ENCODE data around the gene ZNF318.

The ZNF318 gene

DNA sequence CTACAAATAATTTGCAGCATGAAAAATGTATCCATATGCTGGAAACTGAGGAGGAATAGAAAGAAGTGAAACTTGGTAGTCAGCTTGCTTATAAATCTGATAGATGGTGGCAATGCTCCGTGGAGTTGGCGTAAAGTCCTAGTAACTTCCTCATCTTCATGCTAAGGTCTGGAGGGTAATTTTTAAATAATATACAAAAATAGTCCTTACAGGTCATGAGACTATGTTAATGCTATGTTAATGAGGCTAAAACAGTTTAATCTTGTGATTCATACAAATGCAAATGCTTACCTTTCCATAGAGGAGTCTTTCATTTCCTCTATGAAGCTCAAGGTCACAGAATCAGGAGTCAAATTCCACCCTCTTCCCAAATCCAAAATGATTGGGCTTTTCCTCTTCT, 51.4 kb downstream of the ZNF318 start:
- DNase-seq (ENCODE audit: low spot score) = no peak
- Histone ChIP-seq H3K4ac (ENCODE audit: low read length) (no peak overlapping the region), H3K4me1 (ENCODE audit: control insufficient read depth in 2 of 2, insufficient read depth in 1 of 2, low read depth in 1 of 2, low read length in 2 of 2) (peaks cover 0 to 2% of the 10 kb centered on the region in 2 donors), H2AFZ (ENCODE audit: low read length) (no peak overlapping the region), H3K4me2 (ENCODE audit: insufficient read depth, low read length, poor library complexity, severe bottlenecking) (no peak overlapping the region), H3K23ac (ENCODE audit: low read depth, low read length, poor library complexity) (no peak overlapping the region), H3K79me1 (ENCODE audit: low read depth, low read length) (no peaks in the 10 kb centered on the region), H3K14ac (ENCODE audit: low read length) (no peak overlapping the region), H2BK12ac (ENCODE audit: low read length) (no peak overlapping the region), H3K27ac (replicated peaks; ENCODE audit: low read length) (no peak overlapping the region), H3K18ac (ENCODE audit: low read length) (no peak overlapping the region), H2AK5ac (ENCODE audit: low read depth, low read length) (no peak overlapping the region), H2BK5ac (ENCODE audit: low read length) (no peak overlapping the region), H3K4me3 (ENCODE audit: low read length in 2 of 2) (no peak overlapping the region), H3K36me3 (replicated peaks in 1 of 2; ENCODE audit: control insufficient read depth in 2 of 2, insufficient read depth in 2 of 2, low read length in 2 of 2) (no peaks in the 10 kb centered on the region), H4K8ac (ENCODE audit: low read depth, low read length) (no peak overlapping the region), H4K91ac (ENCODE audit: low read depth, low read length, poor library complexity) (no peak overlapping the region), H3K9ac (ENCODE audit: low read depth, low read length, poor library complexity) (no peak overlapping the region), H2BK120ac (ENCODE audit: low read depth, low read length) (no peak overlapping the region), H2BK15ac (ENCODE audit: low read length) (no peak overlapping the region), H3K9me3 (replicated peaks in 1 of 2; ENCODE audit: control insufficient read depth in 2 of 2, insufficient read depth in 1 of 2, low read depth in 1 of 2, low read length in 2 of 2) (no peaks in the 10 kb centered on the region), H3K27me3 (ENCODE audit: control insufficient read depth in 3 of 3, insufficient read depth in 3 of 3, low read depth in 1 of 3, low read length in 3 of 3) (no peaks in the 10 kb centered on the region)
- WGBS, 2 donors (ENCODE audit: extremely low coverage in 2 of 2, insufficient read length in 2 of 2, insufficient replicate concordance in 1 of 2) = no CpG with 5 or more reads among the region's 2 CpGs

DNA sequence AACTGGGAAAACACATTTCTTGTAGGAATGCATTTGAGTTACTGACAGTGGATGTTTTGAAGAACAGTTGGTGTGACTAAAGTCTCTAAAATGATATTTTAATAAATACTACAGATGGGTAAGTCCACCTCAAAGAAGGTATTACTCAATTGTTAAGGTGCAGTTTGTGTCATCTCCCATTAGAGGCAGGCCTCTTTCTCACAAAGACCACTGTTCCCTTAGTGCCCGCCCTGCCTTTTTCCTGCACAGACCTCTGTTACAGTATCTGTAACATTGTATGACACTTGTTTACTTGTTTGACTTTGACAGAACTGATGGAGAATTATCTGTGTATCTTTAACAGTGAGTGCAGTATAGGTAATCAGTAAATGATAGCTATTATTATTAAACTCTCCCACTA, 55.6 kb downstream of the ZNF318 start:
- no peak overlapping the region for H3K14ac ChIP-seq (ENCODE audit: low read length)
- H3K4ac ChIP-seq (ENCODE audit: low read length) = no peak overlapping the region
- H3K27ac ChIP-seq (replicated peaks; ENCODE audit: low read length) = no peak overlapping the region
- H3K27me3 ChIP-seq (ENCODE audit: control insufficient read depth in 3 of 3, insufficient read depth in 3 of 3, low read depth in 1 of 3, low read length in 3 of 3) = peaks cover 0 to 13% (median 2%) of the 10 kb centered on the region in 3 experiments
- H3K9ac ChIP-seq (ENCODE audit: low read depth, low read length, poor library complexity) = no peak overlapping the region
- peaks cover 0 to 5% of the 10 kb centered on the region in 2 donors for H3K4me1 ChIP-seq (ENCODE audit: control insufficient read depth in 2 of 2, insufficient read depth in 1 of 2, low read depth in 1 of 2, low read length in 2 of 2)
- H2BK15ac ChIP-seq (ENCODE audit: low read length) = no peak overlapping the region
- no peak overlapping the region for H4K8ac ChIP-seq (ENCODE audit: low read depth, low read length)
- H2BK5ac ChIP-seq (ENCODE audit: low read length) = no peak overlapping the region
- no peak overlapping the region for H2BK120ac ChIP-seq (ENCODE audit: low read depth, low read length)
- no peaks in the 10 kb centered on the region for H3K79me1 ChIP-seq (ENCODE audit: low read depth, low read length)
- DNase-seq (ENCODE audit: low spot score) = no peak
- no peak overlapping the region for H4K91ac ChIP-seq (ENCODE audit: low read depth, low read length, poor library complexity)
- H3K36me3 ChIP-seq (replicated peaks in 1 of 2; ENCODE audit: control insufficient read depth in 2 of 2, insufficient read depth in 2 of 2, low read length in 2 of 2) = no peaks in the 10 kb centered on the region
- WGBS, 2 donors (ENCODE audit: extremely low coverage in 2 of 2, insufficient read length in 2 of 2, insufficient replicate concordance in 1 of 2) = no CpG with 5 or more reads among the region's 1 CpG
- no peak overlapping the region for H2BK12ac ChIP-seq (ENCODE audit: low read length)
- no peak overlapping the region for H2AK5ac ChIP-seq (ENCODE audit: low read depth, low read length)
- no peak overlapping the region for H3K4me2 ChIP-seq (ENCODE audit: insufficient read depth, low read length, poor library complexity, severe bottlenecking)
- H3K18ac ChIP-seq (ENCODE audit: low read length) = no peak overlapping the region
- no peak overlapping the region for H3K4me3 ChIP-seq (ENCODE audit: low read length in 2 of 2)
- H3K9me3 ChIP-seq (replicated peaks in 1 of 2; ENCODE audit: control insufficient read depth in 2 of 2, insufficient read depth in 1 of 2, low read depth in 1 of 2, low read length in 2 of 2) = no peaks in the 10 kb centered on the region
- no peak overlapping the region for H2AFZ ChIP-seq (ENCODE audit: low read length)
- H3K23ac ChIP-seq (ENCODE audit: low read depth, low read length, poor library complexity) = no peak overlapping the region

DNA sequence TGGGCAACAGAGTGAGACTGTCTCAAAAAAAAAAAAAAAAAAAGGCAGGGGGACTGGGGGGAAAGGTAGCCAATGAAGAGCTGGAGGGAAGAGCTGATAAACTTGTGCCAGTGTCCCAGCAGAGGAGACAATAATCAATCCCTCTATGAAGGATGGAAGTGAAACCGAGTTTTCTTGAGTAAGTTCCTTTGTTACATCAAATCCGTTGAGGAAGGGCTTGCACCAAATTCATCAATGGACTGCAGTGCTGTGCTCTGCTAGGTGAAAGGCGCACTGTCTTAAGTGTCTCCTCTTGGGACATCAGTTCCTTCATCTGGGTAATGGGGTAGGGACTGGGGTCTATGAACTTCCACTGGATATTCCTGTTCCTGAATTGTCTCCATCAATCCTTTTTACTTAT, 57.8 kb downstream of the ZNF318 start:
- H2AK5ac ChIP-seq (ENCODE audit: low read depth, low read length) = no peak overlapping the region
- no peak overlapping the region for H4K8ac ChIP-seq (ENCODE audit: low read depth, low read length)
- no peak for DNase-seq (ENCODE audit: low spot score)
- no peak overlapping the region for H3K14ac ChIP-seq (ENCODE audit: low read length)
- no peak overlapping the region for H3K23ac ChIP-seq (ENCODE audit: low read depth, low read length, poor library complexity)
- no peak overlapping the region for H2BK12ac ChIP-seq (ENCODE audit: low read length)
- H2AFZ ChIP-seq (ENCODE audit: low read length) = no peak overlapping the region
- no peak overlapping the region for H3K4me2 ChIP-seq (ENCODE audit: insufficient read depth, low read length, poor library complexity, severe bottlenecking)
- H2BK5ac ChIP-seq (ENCODE audit: low read length) = no peak overlapping the region
- H3K9me3 ChIP-seq (replicated peaks in 1 of 2; ENCODE audit: control insufficient read depth in 2 of 2, insufficient read depth in 1 of 2, low read depth in 1 of 2, low read length in 2 of 2) = no peaks in the 10 kb centered on the region
- H3K4me3 ChIP-seq (ENCODE audit: low read length in 2 of 2) = no peak overlapping the region
- no peak overlapping the region for H3K9ac ChIP-seq (ENCODE audit: low read depth, low read length, poor library complexity)
- H3K36me3 ChIP-seq (replicated peaks in 1 of 2; ENCODE audit: control insufficient read depth in 2 of 2, insufficient read depth in 2 of 2, low read length in 2 of 2) = no peaks in the 10 kb centered on the region
- no CpG with 5 or more reads among the region's 3 CpGs for WGBS, 2 donors (ENCODE audit: extremely low coverage in 2 of 2, insufficient read length in 2 of 2, insufficient replicate concordance in 1 of 2)
- no peak overlapping the region for H3K27ac ChIP-seq (replicated peaks; ENCODE audit: low read length)
- peaks cover 0 to 31% (median 4%) of the 10 kb centered on the region in 3 experiments for H3K27me3 ChIP-seq (ENCODE audit: control insufficient read depth in 3 of 3, insufficient read depth in 3 of 3, low read depth in 1 of 3, low read length in 3 of 3)
- H3K18ac ChIP-seq (ENCODE audit: low read length) = no peak overlapping the region
- peaks cover 2% of the 10 kb centered on the region for H3K79me1 ChIP-seq (ENCODE audit: low read depth, low read length)
- no peak overlapping the region for H3K4ac ChIP-seq (ENCODE audit: low read length)
- H3K4me1 ChIP-seq (ENCODE audit: control insufficient read depth in 2 of 2, insufficient read depth in 1 of 2, low read depth in 1 of 2, low read length in 2 of 2) = peaks cover 0 to 17% of the 10 kb centered on the region in 2 donors
- H2BK120ac ChIP-seq (ENCODE audit: low read depth, low read length) = no peak overlapping the region
- no peak overlapping the region for H4K91ac ChIP-seq (ENCODE audit: low read depth, low read length, poor library complexity)
- H2BK15ac ChIP-seq (ENCODE audit: low read length) = no peak overlapping the region

DNA sequence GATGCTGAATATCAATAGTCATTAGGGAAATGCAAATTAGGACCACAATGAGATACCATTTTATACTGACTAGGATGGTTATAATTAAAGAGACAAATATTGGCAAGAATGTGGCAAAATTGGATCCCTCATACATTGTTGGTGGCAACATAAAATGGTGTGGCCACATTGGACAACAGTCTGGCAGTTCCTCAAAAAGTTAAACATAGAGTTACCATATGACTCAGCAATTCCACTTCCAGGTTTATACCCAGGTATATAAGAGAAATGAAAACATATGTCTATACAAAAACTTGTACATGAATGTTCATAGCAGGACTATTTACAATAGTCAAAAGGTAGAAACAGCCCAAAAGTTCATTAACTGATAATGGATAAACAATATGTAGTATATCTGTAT, 58.8 kb downstream of the ZNF318 start:
- H3K36me3 ChIP-seq (replicated peaks in 1 of 2; ENCODE audit: control insufficient read depth in 2 of 2, insufficient read depth in 2 of 2, low read length in 2 of 2) = no peaks in the 10 kb centered on the region
- no peak overlapping the region for H3K18ac ChIP-seq (ENCODE audit: low read length)
- H2BK5ac ChIP-seq (ENCODE audit: low read length) = no peak overlapping the region
- no peak overlapping the region for H3K9ac ChIP-seq (ENCODE audit: low read depth, low read length, poor library complexity)
- peaks cover 0 to 17% of the 10 kb centered on the region in 2 donors for H3K4me1 ChIP-seq (ENCODE audit: control insufficient read depth in 2 of 2, insufficient read depth in 1 of 2, low read depth in 1 of 2, low read length in 2 of 2)
- H3K23ac ChIP-seq (ENCODE audit: low read depth, low read length, poor library complexity) = no peak overlapping the region
- H4K91ac ChIP-seq (ENCODE audit: low read depth, low read length, poor library complexity) = no peak overlapping the region
- DNase-seq (ENCODE audit: low spot score) = no peak
- H3K4me3 ChIP-seq (ENCODE audit: low read length in 2 of 2) = no peak overlapping the region
- H4K8ac ChIP-seq (ENCODE audit: low read depth, low read length) = no peak overlapping the region
- H2BK120ac ChIP-seq (ENCODE audit: low read depth, low read length) = no peak overlapping the region
- H3K27me3 ChIP-seq (ENCODE audit: control insufficient read depth in 3 of 3, insufficient read depth in 3 of 3, low read depth in 1 of 3, low read length in 3 of 3) = peaks cover 0 to 40% (median 4%) of the 10 kb centered on the region in 3 experiments
- H3K4ac ChIP-seq (ENCODE audit: low read length) = no peak overlapping the region
- no peak overlapping the region for H3K27ac ChIP-seq (replicated peaks; ENCODE audit: low read length)
- no peak overlapping the region for H3K4me2 ChIP-seq (ENCODE audit: insufficient read depth, low read length, poor library complexity, severe bottlenecking)
- no peak overlapping the region for H2AK5ac ChIP-seq (ENCODE audit: low read depth, low read length)
- H2BK12ac ChIP-seq (ENCODE audit: low read length) = no peak overlapping the region
- no peak overlapping the region for H2AFZ ChIP-seq (ENCODE audit: low read length)
- peaks cover 2% of the 10 kb centered on the region for H3K79me1 ChIP-seq (ENCODE audit: low read depth, low read length)
- no peak overlapping the region for H3K14ac ChIP-seq (ENCODE audit: low read length)
- no peak overlapping the region for H2BK15ac ChIP-seq (ENCODE audit: low read length)
- H3K9me3 ChIP-seq (replicated peaks in 1 of 2; ENCODE audit: control insufficient read depth in 2 of 2, insufficient read depth in 1 of 2, low read depth in 1 of 2, low read length in 2 of 2) = no peaks in the 10 kb centered on the region

All from neuronal stem cell (in vitro differentiated cells).